ENCODE results near the gene TAL2. TPM values are rescaled to one million over a fixed set of nuclear protein-coding genes. Genes with fewer than 3 reads are reported as not detected.

The TAL2 gene
- total RNA-seq = 0.59 TPM
- long read RNA-seq = 0 reads

DNA sequence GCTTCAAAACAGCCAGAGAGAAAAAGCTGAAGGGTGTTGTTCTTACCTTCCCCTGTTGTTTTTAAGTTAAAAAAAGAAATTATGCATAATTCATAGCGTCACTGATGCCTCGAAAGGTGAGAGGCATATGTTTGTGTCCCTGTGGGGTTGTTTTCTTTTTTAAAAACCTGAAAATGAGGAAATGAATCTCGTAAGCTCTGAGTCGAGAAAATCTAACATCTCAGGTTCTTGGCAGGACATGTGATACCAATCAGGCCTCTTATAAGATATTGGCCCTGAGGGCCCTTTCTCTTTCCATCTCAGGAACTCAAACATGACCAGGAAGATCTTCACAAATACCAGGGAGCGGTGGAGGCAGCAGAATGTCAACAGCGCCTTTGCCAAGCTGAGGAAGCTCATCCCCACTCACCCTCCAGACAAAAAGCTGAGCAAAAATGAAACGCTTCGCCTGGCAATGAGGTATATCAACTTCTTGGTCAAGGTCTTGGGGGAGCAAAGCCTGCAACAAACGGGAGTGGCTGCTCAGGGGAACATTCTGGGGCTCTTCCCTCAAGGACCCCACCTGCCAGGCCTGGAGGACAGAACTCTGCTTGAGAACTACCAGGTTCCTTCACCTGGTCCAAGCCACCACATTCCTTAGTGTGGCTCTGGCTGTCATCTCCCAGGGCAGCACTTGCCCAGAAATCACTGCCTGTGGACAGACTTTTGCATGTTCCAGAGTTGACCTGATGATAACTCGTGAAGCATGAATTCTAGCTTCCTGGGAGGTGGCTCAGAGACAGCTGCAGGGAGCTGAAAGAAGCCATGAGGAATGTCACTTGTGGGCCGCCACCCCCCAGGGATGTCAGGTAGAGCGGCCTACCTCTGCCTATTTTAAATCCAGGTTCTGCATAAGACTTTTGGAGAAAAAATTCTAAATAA, at the start of gene TAL2:
Gene TAL2, plus strand, starts transcription at position 274 of the 921 bp plus-strand sequence. Its CDS starts 40 bp downstream, at position 314.
- ATAC-seq (ENCODE audit: poor library complexity) = no peak
- no peak for DNase-seq
- intact Hi-C loops (cut with DNase I) = no loop called here

DNA sequence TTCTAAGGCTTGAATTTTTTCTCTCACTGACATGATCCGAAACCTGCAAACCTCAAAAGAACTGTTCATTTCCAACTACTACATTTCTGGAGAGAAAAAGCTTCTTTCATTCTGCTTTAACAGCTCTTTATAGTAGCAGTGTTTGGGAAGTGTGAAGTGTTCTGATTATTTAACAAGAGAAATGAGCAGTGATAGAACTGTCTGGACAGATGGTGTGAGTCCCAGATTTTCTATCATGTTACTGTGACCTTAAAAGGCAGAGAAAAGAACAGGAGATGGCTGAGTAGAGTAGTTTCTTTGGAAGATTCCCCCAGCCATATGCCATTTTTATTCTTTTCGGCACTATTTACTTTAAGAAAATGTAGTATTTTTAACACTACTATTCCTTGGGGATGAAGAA, 41.3 kb upstream of the TAL2 start:
- intact Hi-C loops (cut with DNase I) = no loop called here
- no peak for DNase-seq
- ATAC-seq (ENCODE audit: poor library complexity) = no peak

DNA sequence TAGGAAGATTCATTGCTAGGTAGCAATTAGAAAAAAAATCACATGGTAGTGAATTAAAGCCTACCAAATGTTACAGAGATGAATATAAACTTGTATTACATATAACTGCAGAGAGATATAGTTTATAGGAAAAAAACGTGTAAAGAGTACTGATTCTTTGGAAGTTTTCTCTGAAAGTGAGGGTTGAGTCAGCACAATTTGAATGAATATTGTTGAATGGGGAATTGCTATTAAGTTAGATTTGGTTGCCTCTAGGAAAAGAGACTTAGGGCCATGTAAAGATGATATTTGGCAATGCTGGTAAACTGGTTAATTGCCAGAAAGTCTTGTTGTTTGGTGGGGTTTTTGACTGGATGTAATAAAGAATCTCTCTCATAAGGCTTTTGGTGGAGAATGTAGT, 37.2 kb upstream of the TAL2 start:
- intact Hi-C loops (cut with DNase I) = no loop called here
- DNase-seq = no peak
- ATAC-seq (ENCODE audit: poor library complexity) = no peak

GRCh38 chr9:105632807-105633206, 29.4 kb upstream of the TAL2 start:
- ATAC-seq (ENCODE audit: poor library complexity) (no peak), DNase-seq (no peak)
- intact Hi-C loops (cut with DNase I) = no loop called here

- DNase-seq = no peak
- no peak for ATAC-seq (ENCODE audit: poor library complexity)
- intact Hi-C loops (cut with DNase I) = no loop called here
These were observed 28.8 kb upstream of the TAL2 start for GRCh38 chr9:105633411-105633810.

- no peak for ATAC-seq (ENCODE audit: poor library complexity)
- DNase-seq = no peak
- intact Hi-C loops (cut with DNase I) = no loop called here
These were observed 25.9 kb upstream of the TAL2 start for GRCh38 chr9:105636331-105636730.

DNA sequence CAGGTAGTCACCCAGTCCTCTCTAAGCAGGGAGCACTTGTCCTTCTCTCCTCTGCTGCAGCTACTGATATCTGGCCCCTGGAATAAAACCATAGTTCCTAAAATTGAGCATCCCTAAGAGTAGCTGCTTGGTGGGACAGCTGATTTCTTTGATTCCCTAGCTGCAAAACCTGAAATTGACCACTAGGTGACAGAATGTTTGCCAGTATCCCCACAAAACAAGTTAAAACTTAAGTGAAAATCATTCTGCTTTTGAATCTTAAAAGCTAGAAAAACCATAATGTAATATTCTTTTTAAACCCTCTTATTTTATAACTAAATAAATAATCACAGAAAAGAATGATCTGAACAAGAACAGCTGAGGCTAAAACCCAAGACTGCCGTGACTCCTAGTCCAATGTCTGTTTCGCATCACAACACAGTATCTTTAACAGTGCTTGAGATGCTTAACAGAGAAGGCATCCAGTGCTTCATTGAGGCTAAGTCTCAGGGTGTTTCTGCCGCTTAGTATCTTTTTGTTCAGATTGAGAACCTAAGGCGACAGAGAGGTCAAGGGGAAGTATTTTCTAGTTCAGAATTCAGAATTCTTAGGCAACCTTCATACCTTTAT, 24.4 kb upstream of the TAL2 start:
- ATAC-seq (ENCODE audit: poor library complexity) (no peak), DNase-seq (no peak)
- intact Hi-C loops (cut with DNase I) = no loop called here

- intact Hi-C loops (cut with DNase I) = no loop called here
- DNase-seq = no peak
- no peak for ATAC-seq (ENCODE audit: poor library complexity)
These were observed 22.3 kb upstream of the TAL2 start for GRCh38 chr9:105639936-105640335.

DNA sequence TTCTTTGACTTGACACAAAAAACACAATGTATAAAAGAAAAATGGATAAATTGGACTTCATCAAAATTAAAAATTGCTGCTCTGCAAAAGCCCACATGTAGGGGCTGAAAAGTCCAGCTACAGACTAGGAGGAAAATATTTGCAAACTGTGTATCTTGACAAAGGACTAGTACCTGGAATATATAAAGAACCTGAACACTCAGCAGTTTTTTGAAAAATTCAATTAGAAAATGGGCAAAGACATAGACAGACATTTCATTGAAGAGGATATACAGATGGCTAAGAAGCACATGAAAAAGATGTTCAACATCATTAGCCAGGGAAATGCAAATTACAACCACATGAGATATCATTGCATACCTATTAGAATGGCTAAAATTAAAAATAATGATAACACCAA, 18.5 kb upstream of the TAL2 start:
- DNase-seq (no peak), ATAC-seq (ENCODE audit: poor library complexity) (no peak)
- intact Hi-C loops (cut with DNase I) = no loop called here

DNA sequence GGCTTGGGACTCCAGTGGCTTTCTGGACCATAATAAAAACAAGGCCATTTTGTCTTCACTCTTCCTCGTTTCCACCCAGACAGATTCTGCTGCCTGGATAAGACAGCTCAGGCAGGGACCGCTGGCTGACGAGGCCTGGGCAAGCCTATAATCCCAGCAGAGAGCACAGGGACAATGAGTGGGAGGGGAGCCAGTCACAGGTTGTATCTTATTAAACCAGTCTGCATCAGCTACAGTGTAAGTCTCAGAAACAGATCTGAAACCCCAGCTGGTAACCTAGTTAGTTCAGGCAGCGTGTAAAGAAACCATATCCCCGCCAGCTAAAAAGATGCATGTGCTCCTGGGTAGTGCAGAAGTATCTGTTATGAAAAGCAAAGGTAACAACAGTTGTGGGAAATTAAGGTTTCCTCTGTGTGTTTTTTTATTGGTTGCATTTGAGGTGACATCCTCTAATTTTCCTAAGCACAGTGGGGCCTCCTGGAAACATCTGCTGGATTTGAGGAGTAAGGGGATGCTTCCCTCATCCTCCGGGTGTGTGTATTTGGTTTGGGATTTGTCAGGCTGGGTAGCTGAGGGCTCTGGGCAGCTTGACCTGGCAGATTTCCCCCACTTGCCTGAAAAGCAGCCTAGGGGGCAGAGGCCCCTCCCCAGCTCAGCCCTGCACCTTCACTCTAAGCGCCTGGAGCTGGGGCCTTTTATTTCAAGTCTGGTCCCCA, 15.2 kb upstream of the TAL2 start:
- no peak for ATAC-seq (ENCODE audit: poor library complexity)
- intact Hi-C loops (cut with DNase I) = loop anchor here (2.0 kb wide), 1 partner anchor 26 kb away; no protein-coding TSS in a partner anchor
- no peak for DNase-seq

- no peak for ATAC-seq (ENCODE audit: poor library complexity)
- DNase-seq = no peak
- intact Hi-C loops (cut with DNase I) = loop anchor here (2.0 kb wide), 1 partner anchor 25 kb away; no protein-coding TSS in a partner anchor
These were observed 14.5 kb upstream of the TAL2 start for GRCh38 chr9:105647595-105648349.

GRCh38 chr9:105651806-105652205, 10.5 kb upstream of the TAL2 start:
- ATAC-seq (ENCODE audit: poor library complexity) = no peak
- DNase-seq = no peak
- intact Hi-C loops (cut with DNase I) = no loop called here

DNA sequence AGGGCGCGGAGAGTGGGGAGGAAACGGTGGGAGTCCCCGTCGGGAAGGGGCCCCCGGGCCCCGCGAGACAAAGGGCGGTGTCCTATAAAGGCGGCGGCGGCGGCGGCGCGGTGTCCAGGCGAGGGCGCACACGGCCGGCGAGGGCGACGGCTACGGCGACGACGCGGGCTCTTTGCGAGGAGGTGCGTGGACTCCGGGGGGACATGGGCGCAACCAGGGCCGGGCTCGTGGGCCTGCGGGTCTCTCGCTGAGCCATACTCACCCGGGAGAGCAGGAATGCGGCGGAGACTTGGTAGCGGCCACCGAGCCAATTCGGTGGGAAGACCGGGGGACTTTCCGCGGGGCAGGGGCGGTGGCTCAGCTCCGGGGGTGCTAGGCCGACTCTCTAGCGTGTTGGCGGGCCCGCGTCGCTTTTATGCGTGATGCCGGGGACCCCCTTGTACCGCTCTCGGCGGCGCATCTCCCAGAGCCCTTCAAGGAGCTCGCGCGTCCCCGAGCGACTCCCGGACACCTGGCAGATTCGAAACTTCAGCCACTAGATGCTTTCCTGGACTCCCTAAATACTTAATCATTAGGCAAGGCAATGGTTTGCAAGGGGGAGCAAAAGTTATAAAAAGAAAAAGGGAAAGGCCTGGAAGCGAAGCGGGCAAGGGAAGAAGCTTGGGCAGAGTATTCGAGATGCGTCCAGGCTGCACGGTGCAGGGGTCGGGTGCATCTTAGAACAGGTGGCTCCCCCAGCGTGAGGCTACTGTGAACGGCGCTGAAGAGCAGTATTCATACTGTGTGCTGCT, 5.9 kb upstream of the TAL2 start:
- DNase-seq (peak; percentile 57), ATAC-seq (ENCODE audit: poor library complexity) (peak; percentile 97)
- intact Hi-C loops (cut with DNase I) = loop anchor here (5.0 kb wide), 1 partner anchor 66 kb away; no protein-coding TSS in a partner anchor

DNA sequence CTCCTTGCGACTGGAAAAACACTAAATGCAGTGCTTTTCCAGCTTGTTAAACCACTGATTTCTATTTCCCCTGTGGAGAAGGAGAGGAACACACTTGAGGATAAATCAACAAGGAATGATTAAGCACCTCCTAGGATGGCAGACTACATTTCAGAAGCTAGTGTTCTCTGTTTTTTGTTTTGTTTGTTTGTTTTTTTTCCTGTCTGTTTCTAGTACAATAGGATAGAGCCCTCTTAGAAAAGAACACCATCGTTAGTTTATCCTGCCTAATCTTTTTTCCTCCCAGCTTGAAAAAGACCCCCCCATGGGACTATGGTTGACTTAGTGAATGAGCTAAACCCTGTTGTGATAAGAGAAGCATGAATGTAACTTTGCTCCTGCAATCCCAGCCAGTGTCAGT, 3.9 kb upstream of the TAL2 start:
- intact Hi-C loops (cut with DNase I) = loop anchor here (5.0 kb wide), 1 partner anchor 64 kb away; no protein-coding TSS in a partner anchor
- ATAC-seq (ENCODE audit: poor library complexity) (no peak), DNase-seq (no peak)

- ATAC-seq (ENCODE audit: poor library complexity) = no peak
- DNase-seq = no peak
- intact Hi-C loops (cut with DNase I) = no loop called here
These were observed 1.2 kb upstream of the TAL2 start for GRCh38 chr9:105661011-105661410.

GRCh38 chr9:105663914-105664313, 1.7 kb downstream of the TAL2 start:
- intact Hi-C loops (cut with DNase I) = no loop called here
- no peak for DNase-seq
- ATAC-seq (ENCODE audit: poor library complexity) = no peak

GRCh38 chr9:105667867-105668266, 5.6 kb downstream of the TAL2 start:
- DNase-seq (no peak), ATAC-seq (ENCODE audit: poor library complexity) (no peak)
- intact Hi-C loops (cut with DNase I) = no loop called here

GRCh38 chr9:105670315-105670714, 8.1 kb downstream of the TAL2 start:
- intact Hi-C loops (cut with DNase I) = no loop called here
- ATAC-seq (ENCODE audit: poor library complexity) (no peak), DNase-seq (no peak)
